GM20000 (cell line): ENCODE measurements around the gene SUN1.

ENCODE experiments used
- DNase-seq: peaks from one replicate; pipeline ENCODE4 v3.0.0; 2012; ENCODE audit warnings: low spot score
- CTCF ChIP-seq: IDR thresholded peaks from 2 replicates; pipeline ENCODE4 v1.5.1; 2012; ENCODE audit warnings: mild to moderate bottlenecking, control low read depth; ENCODE audit errors: extremely low read depth, missing control alignments

Gene SUN1

DNA sequence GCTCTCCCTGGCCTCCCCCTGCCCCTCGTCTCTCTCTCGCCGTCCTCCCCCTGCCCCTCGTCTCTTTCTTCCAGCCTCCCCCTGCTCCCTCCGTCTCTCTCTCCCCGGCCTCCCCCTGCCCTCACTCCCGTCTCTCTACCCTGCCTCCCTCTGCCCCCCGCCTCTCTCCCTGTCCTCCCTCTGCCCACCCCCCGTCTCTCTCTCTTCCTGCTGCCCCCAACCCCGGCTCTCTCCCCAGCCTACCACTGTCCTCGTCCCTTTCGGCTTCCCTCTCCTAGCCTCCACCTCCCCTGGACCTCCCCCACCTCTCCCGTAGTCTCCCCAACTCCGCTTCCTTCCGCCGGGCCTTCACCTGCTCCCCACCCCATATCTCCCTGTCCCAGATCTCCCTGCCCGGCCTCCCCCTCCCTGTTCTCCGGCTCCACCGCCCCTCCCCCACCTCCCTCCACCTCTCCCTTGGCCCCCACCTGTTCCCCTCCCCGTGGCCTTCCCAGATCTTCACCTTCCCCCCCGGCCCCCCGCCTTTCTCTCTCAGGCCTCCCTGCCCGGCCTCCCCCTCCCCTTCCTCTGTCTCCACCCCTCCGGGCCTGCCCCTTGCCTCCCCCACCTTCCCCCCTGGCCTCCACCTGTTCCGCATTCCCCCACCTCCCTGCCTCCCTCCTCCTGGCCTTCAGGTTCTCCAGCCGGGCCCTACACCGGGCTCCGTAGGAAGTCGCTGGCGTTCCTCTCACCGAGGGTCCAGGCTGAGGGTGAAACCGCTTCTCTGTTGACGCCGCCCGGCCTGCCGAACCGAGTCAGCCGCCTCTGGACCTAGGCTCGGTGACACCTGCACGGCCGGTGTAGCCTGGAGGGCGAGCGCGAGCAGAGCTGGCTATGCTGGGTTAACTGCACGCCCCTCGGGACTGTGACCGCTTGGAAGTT lies 45.3 kb downstream of the SUN1 start:
- no peak for DNase-seq
- no peak for TF ChIP-seq CTCF

DNA sequence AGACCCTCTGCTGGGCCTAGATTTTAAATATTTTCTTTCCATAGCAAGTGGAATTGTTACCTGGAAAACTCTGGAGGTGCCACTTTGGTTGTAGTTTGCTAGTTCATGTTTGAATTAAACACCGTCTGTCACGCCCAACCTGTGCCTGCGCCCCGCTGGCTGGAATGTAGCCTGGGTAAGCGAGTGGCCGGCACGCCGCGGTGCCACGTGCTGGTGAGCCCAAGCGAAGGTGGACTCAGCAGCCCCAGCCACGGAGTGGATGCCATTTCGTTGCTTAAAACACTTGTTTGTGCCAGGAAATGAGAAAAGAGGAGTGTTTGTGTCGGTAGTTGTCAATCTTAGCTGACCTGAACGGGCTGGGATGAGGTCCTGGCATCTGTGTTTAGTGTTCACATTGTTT lies 46.8 kb downstream of the SUN1 start:
- TF ChIP-seq CTCF, result no peak
- no peak for DNase-seq

DNA sequence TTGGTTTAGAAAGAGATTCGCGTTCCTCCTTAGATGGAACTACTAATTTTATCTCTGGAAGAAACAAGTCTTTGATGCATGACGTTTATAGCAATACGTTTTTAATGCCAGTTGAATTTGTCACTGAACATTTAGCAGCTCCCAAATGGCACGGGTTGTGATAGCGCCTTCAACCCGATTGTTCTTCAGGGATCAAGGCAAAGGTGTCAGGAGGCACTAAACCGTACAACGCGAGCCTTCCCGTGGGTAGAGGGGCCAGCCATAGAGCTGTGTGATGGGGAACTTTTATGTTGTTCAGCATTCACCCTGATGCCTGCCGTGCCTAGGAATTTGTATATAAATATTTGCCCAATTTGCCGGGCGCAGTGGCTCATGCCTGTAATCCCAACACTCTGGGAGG lies 47.4 kb downstream of the SUN1 start:
- no peak for DNase-seq
- no peak for TF ChIP-seq CTCF

DNA sequence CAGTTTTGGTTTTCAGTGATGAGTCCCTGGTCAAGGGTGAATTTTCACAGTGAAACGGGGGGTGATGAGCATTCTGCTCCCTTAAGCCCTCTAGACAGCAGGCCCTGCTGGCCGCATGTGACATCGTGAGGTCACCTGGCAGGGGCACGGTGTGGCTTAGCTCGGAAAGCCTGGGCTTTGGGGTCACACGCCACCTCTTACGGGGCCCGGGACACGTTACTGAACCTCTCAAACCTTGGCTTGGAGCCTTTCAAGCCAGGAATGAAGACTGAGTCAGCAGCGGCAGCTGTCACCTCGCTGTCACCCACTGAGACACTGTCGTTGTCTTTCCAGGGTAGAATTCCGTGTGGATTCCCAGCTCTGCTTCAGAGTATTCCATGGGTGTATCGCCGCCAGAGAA lies 48.2 kb downstream of the SUN1 start:
- no peak for DNase-seq
- TF ChIP-seq CTCF, result no peak

- no peak for TF ChIP-seq CTCF
- DNase-seq, result no peak
Measured at GRCh38 chr7:881441-882234, 49.4 kb downstream of the SUN1 start.

- DNase-seq, result no peak
- no peak for TF ChIP-seq CTCF
Measured at GRCh38 chr7:882336-883035, 50.2 kb downstream of the SUN1 start.
